Neural cell (in vitro differentiated cells): ENCODE results near the gene ADAMTS1. TPM values are rescaled to one million over a fixed set of nuclear protein-coding genes. Genes with fewer than 3 reads are reported as not detected.

Source experiments
- H2AFZ ChIP-seq: fragments of 200-600, 300-800 bp; sonication (generic), shearing (Covaris generic); 2 replicates; pipeline ENCODE4 v1.6.0; 2014; ENCODE audit warnings: low read depth, mild to moderate bottlenecking, antibody characterized with exemption, low read length, moderate library complexity
- H3F3A ChIP-seq: fragments of 200-600 bp; shearing (Covaris generic); 2 replicates; pipeline ENCODE4 v1.6.1; 2016; ENCODE audit warnings: mild to moderate bottlenecking, moderate library complexity, mixed read lengths, antibody characterized with exemption, low read length; ENCODE audit not compliant: insufficient read depth, poor library complexity, severe bottlenecking
- H3K27ac ChIP-seq: fragments of 200-600, 300-800 bp; sonication (generic), shearing (Covaris generic); 2 replicates; pipeline ENCODE4 v1.5.1; 2014; ENCODE audit warnings: mild to moderate bottlenecking, low read length, moderate library complexity
- H3K27me3 ChIP-seq: fragments of 300-800, 200-600 bp; sonication (generic), shearing (Covaris generic); 2 replicates; pipeline ENCODE4 v1.6.0; 2014; ENCODE audit warnings: mild to moderate bottlenecking, low read depth, low read length, moderate library complexity; ENCODE audit not compliant: insufficient read depth
- H3K36me3 ChIP-seq: fragments of 300-800, 200-600 bp; sonication (generic), shearing (Covaris generic); 2 replicates; pipeline ENCODE4 v1.5.1; 2014; ENCODE audit warnings: mild to moderate bottlenecking, antibody characterized with exemption, low read length, moderate library complexity; ENCODE audit not compliant: insufficient read depth
- H3K4me2 ChIP-seq: fragments of 300-800, 200-600 bp; sonication (generic), shearing (Covaris generic); 2 replicates; pipeline ENCODE4 v1.6.0; 2014; ENCODE audit warnings: mild to moderate bottlenecking, low read length
- H3K4me3 ChIP-seq: fragments of 300-800, 200-600 bp; sonication (generic), shearing (Covaris generic); 2 replicates; pipeline ENCODE4 v1.5.1; 2014; ENCODE audit warnings: mild to moderate bottlenecking, low read length, moderate library complexity
- H3K79me2 ChIP-seq: fragments of 200-600 bp; shearing (Covaris generic); replicated peaks from 2 replicates; pipeline ENCODE4 v1.6.0; 2014; ENCODE audit warnings: mild to moderate bottlenecking, low read length, moderate library complexity; ENCODE audit not compliant: insufficient read depth
- H3K9ac ChIP-seq: fragments of 300-800, 200-600 bp; sonication (generic), shearing (Covaris generic); 2 replicates; pipeline ENCODE4 v1.6.1; 2016; ENCODE audit warnings: mild to moderate bottlenecking, low read length, mixed read lengths
- H3K9me2 ChIP-seq: fragments of 200-600 bp; shearing (Covaris generic); 2 replicates; pipeline ENCODE4 v1.6.1; 2016; ENCODE audit warnings: mild to moderate bottlenecking, low read length, mixed read lengths; ENCODE audit not compliant: insufficient read depth
- H3K9me3 ChIP-seq: fragments of 200-600, 300-800 bp; sonication (generic), shearing (Covaris generic); 2 replicates; pipeline ENCODE4 v1.6.1; 2016; ENCODE audit warnings: mild to moderate bottlenecking, mixed run types, low read length, moderate library complexity, mixed read lengths
- H4K20me1 ChIP-seq: fragments of 200-600 bp; shearing (Covaris generic); 2 replicates; pipeline ENCODE4 v1.6.1; 2016; ENCODE audit warnings: mild to moderate bottlenecking, mixed run types; ENCODE audit not compliant: insufficient read depth
- CTCF ChIP-seq: fragments of 450-650 bp; IDR thresholded peaks from 2 replicates; pipeline ENCODE4 v1.5.1; 2014; ENCODE audit warnings: antibody characterized with exemption, mild to moderate bottlenecking, moderate library complexity; ENCODE audit not compliant: poor library complexity, severe bottlenecking
- EP300 ChIP-seq: fragments of 450-650 bp; conservative IDR thresholded peaks from 2 replicates; pipeline ENCODE4 v1.6.1; 2014; ENCODE audit warnings: antibody characterized with exemption, mild to moderate bottlenecking, moderate library complexity; ENCODE audit not compliant: poor library complexity, severe bottlenecking
- EZH2 ChIP-seq: fragments of 200-600, 300-800 bp; shearing (Covaris generic), sonication (generic); IDR thresholded peaks from 2 replicates; pipeline ENCODE4 v1.6.1; 2014; ENCODE audit warnings: antibody characterized with exemption, low read length, borderline replicate concordance, mild to moderate bottlenecking; ENCODE audit not compliant: insufficient read depth, poor library complexity, severe bottlenecking
- MXI1 ChIP-seq: fragments of 450-650 bp; conservative IDR thresholded peaks from 2 replicates; pipeline ENCODE4 v1.6.1; 2014; ENCODE audit warnings: antibody characterized with exemption, mild to moderate bottlenecking; ENCODE audit not compliant: poor library complexity, severe bottlenecking
- POLR2AphosphoS5 ChIP-seq: IDR thresholded peaks from 2 replicates; pipeline ENCODE4 v1.6.1; 2012
- RAD21 ChIP-seq: fragments of 450-650 bp; conservative IDR thresholded peaks from 2 replicates; pipeline ENCODE4 v1.6.1; 2014; ENCODE audit warnings: antibody characterized with exemption, mild to moderate bottlenecking, moderate library complexity
- REST ChIP-seq: IDR thresholded peaks from 2 replicates; pipeline ENCODE4 v1.6.1; 2012; ENCODE audit warnings: borderline replicate concordance
- SMC3 ChIP-seq: fragments of 450-650 bp; conservative IDR thresholded peaks from 2 replicates; pipeline ENCODE4 v1.6.1; 2014; ENCODE audit warnings: antibody characterized with exemption, mild to moderate bottlenecking, moderate library complexity; ENCODE audit not compliant: poor library complexity
- TAF1 ChIP-seq: IDR thresholded peaks from 2 replicates; pipeline ENCODE4 v1.6.1; 2012; ENCODE audit warnings: low read depth
- polyA plus RNA-seq: library from polyadenylated mRNA; depleted of rRNA; stranded (reverse); fragments of >200 nt; gene quantifications from 2 replicates; pipeline ENCODE4 v1.2.3, GENCODE V29; 2014

ADAMTS1 gene
- polyA plus RNA-seq, 1 donor from 2014 or later, result 0.84 TPM

GRCh38 chr21:26814386-26814785 lies 30.8 kb downstream of the ADAMTS1 start:
- no peak for TF ChIP-seq EP300
- no peak for TF ChIP-seq RAD21
- no peak for TF ChIP-seq EZH2
- no peak for TF ChIP-seq MXI1
- TF ChIP-seq SMC3, result no peak
- no peak for TF ChIP-seq CTCF
- no peak for TF ChIP-seq REST
- no peak for TF ChIP-seq POLR2AphosphoS5
- TF ChIP-seq TAF1, result no peak

GRCh38 chr21:26813426-26813998 lies 31.7 kb downstream of the ADAMTS1 start:
- no peaks in the 10 kb centered on the region for H3K27me3 ChIP-seq
- H3K27ac ChIP-seq, result no peak overlapping the region
- H2AFZ ChIP-seq, result no peak overlapping the region
- H3K4me3 ChIP-seq, result no peak overlapping the region
- no peaks in the 10 kb centered on the region for H3F3A ChIP-seq
- H3K9me2 ChIP-seq, result no peaks in the 10 kb centered on the region
- H3K9me3 ChIP-seq, result no peaks in the 10 kb centered on the region
- no peak for TF ChIP-seq TAF1
- TF ChIP-seq MXI1, result no peak
- no peak for TF ChIP-seq RAD21
- no peak for TF ChIP-seq CTCF
- TF ChIP-seq EP300, result no peak
- no peak for TF ChIP-seq SMC3
- no peak for TF ChIP-seq REST
- TF ChIP-seq POLR2AphosphoS5, result no peak
- no peak for TF ChIP-seq EZH2
- H3K36me3 ChIP-seq, result no peaks in the 10 kb centered on the region
- no peaks in the 10 kb centered on the region for H4K20me1 ChIP-seq
- H3K9ac ChIP-seq, result no peak overlapping the region
- no peaks in the 10 kb centered on the region for H3K79me2 ChIP-seq
- no peak overlapping the region for H3K4me2 ChIP-seq

More at GRCh38 chr21:26814386-26814785, 30.8 kb downstream of the ADAMTS1 start:
- Histone ChIP-seq H3K27me3 (no peaks in the 10 kb centered on the region), H2AFZ (no peak overlapping the region), H3K9me2 (no peaks in the 10 kb centered on the region), H3K9me3 (no peaks in the 10 kb centered on the region), H3K36me3 (no peaks in the 10 kb centered on the region), H3K27ac (no peak overlapping the region), H4K20me1 (no peaks in the 10 kb centered on the region), H3K79me2 (no peaks in the 10 kb centered on the region), H3K4me2 (no peak overlapping the region), H3F3A (no peaks in the 10 kb centered on the region), H3K9ac (no peak overlapping the region), H3K4me3 (no peak overlapping the region)
